ENCODE results near the gene EME1. TPM values are rescaled to one million over a fixed set of nuclear protein-coding genes. Genes with fewer than 3 reads are reported as not detected.

EME1 gene
- total and polyA plus RNA-seq, 2 of the 13 experiments (the other 11 are each of a cell fraction or from before 2014, with no cell fraction given), result 20.7 to 24.6 TPM

GRCh38 chr17:50365165-50365564 is 7.9 kb upstream of the EME1 start:
- no peak for ATAC-seq
- Histone ChIP-seq H3K27ac (ENCODE audit: extremely low read length, insufficient read depth, low read length) (no peak overlapping the region), H3K4me1 (ENCODE audit: insufficient read depth, low read length) (peaks cover 30% of the 10 kb centered on the region), H3K4me2 (ENCODE audit: low read depth, low read length) (no peak overlapping the region), H4K20me1 (ENCODE audit: insufficient read depth, low read length) (no peaks in the 10 kb centered on the region), H3K27me3 (ENCODE audit: control insufficient read depth in 1 of 2, insufficient read depth in 2 of 2, low read length in 2 of 2) (no peaks in the 10 kb centered on the region), H3K9me3 (ENCODE audit: low read length) (no peaks in the 10 kb centered on the region), H2AFZ (ENCODE audit: low read length) (no peak overlapping the region), H3K4me3 (replicated peaks in 1 of 3; ENCODE audit: insufficient read depth in 1 of 3, low read depth in 2 of 3, low read length in 3 of 3) (no peak overlapping the region), H3K9ac (ENCODE audit: insufficient read depth, low read depth, low read length) (no peak overlapping the region), H3K36me3 (replicated peaks in 1 of 2; ENCODE audit: control insufficient read depth in 1 of 2, insufficient read depth in 2 of 2, low read length in 2 of 2) (peaks cover 28 to 51% of the 10 kb centered on the region in 2 experiments), H3K79me2 (ENCODE audit: insufficient read depth, low read length) (peaks cover 7% of the 10 kb centered on the region)
- no peak for DNase-seq (ENCODE audit: low spot score)
- FAIRE-seq, result no peak
- POLR2A ChIA-PET, result interaction anchor here (2.0 kb wide), 1 partner anchor 32 kb away, joined by 12 read pairs; the partner anchor contains the start of gene LRRC59
- 76% methylated on average over 2 of the region's 2 CpGs for WGBS (ENCODE audit: low lambda C conversion rate)
- CTCF ChIA-PET (ENCODE audit: low intra/inter-chr PET ratio, low total read pairs), result no interaction called here
- intact Hi-C loops (cut with micrococcal nuclease; ENCODE audit: unreplicated experiment), result no loop called here
- in situ Hi-C loops (cut with HindIII; ENCODE audit: extremely low pct_ligation_motif_present, low pct_unique_long_range_greater_than_20kb), result no loop called here
- no TSS peak for BruUV-seq (replicated peaks)
- TF ChIP-seq ZSCAN22 (CRISPR knock-in tag; IDR thresholded peaks at IDR 0.05), result no peak
- TF ChIP-seq ZNF652 (CRISPR knock-in tag; IDR thresholded peaks at IDR 0.05; ENCODE audit: borderline replicate concordance, low read depth), result peak; percentile 77

DNA sequence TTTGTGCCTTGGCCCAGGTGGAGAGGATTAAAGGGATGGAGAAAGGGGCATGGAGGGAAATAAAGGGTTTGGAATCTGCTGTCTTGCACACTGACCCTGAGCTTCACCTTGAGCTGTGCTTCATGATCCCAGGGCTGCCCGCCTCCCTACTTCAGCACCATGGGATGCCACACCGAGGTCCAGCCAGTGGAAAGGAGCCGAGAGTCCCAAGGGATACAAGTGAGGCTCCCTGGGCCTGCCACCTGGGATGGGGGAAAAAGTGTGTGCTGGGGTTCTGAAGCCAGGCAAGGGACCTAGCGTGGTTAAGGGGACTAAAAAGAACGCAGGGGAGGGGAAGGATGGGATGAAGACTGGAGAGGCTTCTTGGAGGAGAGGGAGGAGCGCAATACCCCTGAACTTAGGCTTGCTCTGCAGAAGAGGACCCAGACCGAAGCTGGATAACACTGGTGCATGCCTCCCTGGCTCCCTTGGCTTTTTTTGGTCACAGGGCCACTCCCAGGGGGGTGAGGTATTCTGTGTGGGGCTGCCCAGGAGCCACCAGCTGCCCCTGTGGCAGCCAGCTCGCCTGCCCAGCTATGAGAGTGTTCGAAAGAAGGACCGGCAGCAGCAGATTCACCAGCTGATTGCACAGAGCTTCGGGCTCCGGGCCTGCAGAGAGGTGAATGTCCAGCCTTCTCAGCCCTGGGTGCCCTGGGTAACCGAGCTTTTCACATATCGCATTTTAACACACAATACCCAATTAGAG is 7.2 kb upstream of the EME1 start:
- H2AFZ ChIP-seq (ENCODE audit: low read length), result no peak overlapping the region
- H3K36me3 ChIP-seq (replicated peaks in 1 of 2; ENCODE audit: control insufficient read depth in 1 of 2, insufficient read depth in 2 of 2, low read length in 2 of 2), result peaks cover 33 to 57% of the 10 kb centered on the region in 2 experiments
- H3K27me3 ChIP-seq (ENCODE audit: control insufficient read depth in 1 of 2, insufficient read depth in 2 of 2, low read length in 2 of 2), result no peaks in the 10 kb centered on the region
- intact Hi-C loops (cut with micrococcal nuclease; ENCODE audit: unreplicated experiment) (no loop called here), in situ Hi-C loops (cut with HindIII; ENCODE audit: extremely low pct_ligation_motif_present, low pct_unique_long_range_greater_than_20kb) (no loop called here)
- H3K27ac ChIP-seq (ENCODE audit: extremely low read length, insufficient read depth, low read length), result no peak overlapping the region
- ChIA-PET POLR2A (interaction anchor here (2.0 kb wide), 1 partner anchor 31 kb away, joined by 12 read pairs; the partner anchor contains the start of gene LRRC59), CTCF (ENCODE audit: low intra/inter-chr PET ratio, low total read pairs) (no interaction called here)
- 94% methylated on average over 14 of the region's 14 CpGs for WGBS (ENCODE audit: low lambda C conversion rate)
- ATAC-seq (no peak), FAIRE-seq (no peak), DNase-seq (ENCODE audit: low spot score) (no peak)
- H3K4me1 ChIP-seq (ENCODE audit: insufficient read depth, low read length), result peaks cover 37% of the 10 kb centered on the region
- no TSS peak for BruUV-seq (replicated peaks)
- H4K20me1 ChIP-seq (ENCODE audit: insufficient read depth, low read length), result no peaks in the 10 kb centered on the region
- H3K79me2 ChIP-seq (ENCODE audit: insufficient read depth, low read length), result peaks cover 13% of the 10 kb centered on the region
- H3K9ac ChIP-seq (ENCODE audit: insufficient read depth, low read depth, low read length), result no peak overlapping the region
- no peak overlapping the region for H3K4me2 ChIP-seq (ENCODE audit: low read depth, low read length)
- no peak overlapping the region for H3K4me3 ChIP-seq (replicated peaks in 1 of 3; ENCODE audit: insufficient read depth in 1 of 3, low read depth in 2 of 3, low read length in 3 of 3)
- TF ChIP-seq POLR2G (IDR thresholded peaks at IDR 0.05; ENCODE audit: low read depth, low read length) (peak; percentile 24; the same call in 1 of the 2 replicates), SALL1 (CRISPR knock-in tag; IDR thresholded peaks at IDR 0.05) (no peak), AGO2 (optimal IDR thresholded peaks at IDR 0.05; ENCODE audit: low read depth, low read length) (peak; percentile 24), ZNF136 (CRISPR knock-in tag; IDR thresholded peaks at IDR 0.05; ENCODE audit: low read depth) (no peak), ZNF34 (CRISPR knock-in tag; IDR thresholded peaks at IDR 0.05; ENCODE audit: borderline replicate concordance) (no peak), ZNF768 (CRISPR knock-in tag; IDR thresholded peaks at IDR 0.05) (no peak), ZNF333 (CRISPR knock-in tag; IDR thresholded peaks at IDR 0.05; ENCODE audit: borderline replicate concordance) (no peak)
- TF ChIP-seq, protein P1, sequence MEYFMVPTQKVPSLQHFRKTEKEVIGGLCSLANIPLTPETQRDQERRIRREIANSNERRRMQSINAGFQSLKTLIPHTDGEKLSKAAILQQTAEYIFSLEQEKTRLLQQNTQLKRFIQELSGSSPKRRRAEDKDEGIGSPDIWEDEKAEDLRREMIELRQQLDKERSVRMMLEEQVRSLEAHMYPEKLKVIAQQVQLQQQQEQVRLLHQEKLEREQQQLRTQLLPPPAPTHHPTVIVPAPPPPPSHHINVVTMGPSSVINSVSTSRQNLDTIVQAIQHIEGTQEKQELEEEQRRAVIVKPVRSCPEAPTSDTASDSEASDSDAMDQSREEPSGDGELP (IDR thresholded peaks at IDR 0.05; ENCODE audit: borderline replicate concordance, low read depth), result no peak
- TF ChIP-seq, protein P2, sequence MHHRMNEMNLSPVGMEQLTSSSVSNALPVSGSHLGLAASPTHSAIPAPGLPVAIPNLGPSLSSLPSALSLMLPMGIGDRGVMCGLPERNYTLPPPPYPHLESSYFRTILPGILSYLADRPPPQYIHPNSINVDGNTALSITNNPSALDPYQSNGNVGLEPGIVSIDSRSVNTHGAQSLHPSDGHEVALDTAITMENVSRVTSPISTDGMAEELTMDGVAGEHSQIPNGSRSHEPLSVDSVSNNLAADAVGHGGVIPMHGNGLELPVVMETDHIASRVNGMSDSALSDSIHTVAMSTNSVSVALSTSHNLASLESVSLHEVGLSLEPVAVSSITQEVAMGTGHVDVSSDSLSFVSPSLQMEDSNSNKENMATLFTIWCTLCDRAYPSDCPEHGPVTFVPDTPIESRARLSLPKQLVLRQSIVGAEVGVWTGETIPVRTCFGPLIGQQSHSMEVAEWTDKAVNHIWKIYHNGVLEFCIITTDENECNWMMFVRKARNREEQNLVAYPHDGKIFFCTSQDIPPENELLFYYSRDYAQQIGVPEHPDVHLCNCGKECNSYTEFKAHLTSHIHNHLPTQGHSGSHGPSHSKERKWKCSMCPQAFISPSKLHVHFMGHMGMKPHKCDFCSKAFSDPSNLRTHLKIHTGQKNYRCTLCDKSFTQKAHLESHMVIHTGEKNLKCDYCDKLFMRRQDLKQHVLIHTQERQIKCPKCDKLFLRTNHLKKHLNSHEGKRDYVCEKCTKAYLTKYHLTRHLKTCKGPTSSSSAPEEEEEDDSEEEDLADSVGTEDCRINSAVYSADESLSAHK (CRISPR knock-in tag; IDR thresholded peaks at IDR 0.05; ENCODE audit: borderline replicate concordance), result no peak
- no peaks in the 10 kb centered on the region for H3K9me3 ChIP-seq (ENCODE audit: low read length)
